ENCODE results near the gene MCM3AP. TPM values are rescaled to one million over a fixed set of nuclear protein-coding genes. Genes with fewer than 3 reads are reported as not detected.

Gene MCM3AP
- total and polyA plus RNA-seq, 4 donors = 15.5 to 58.1 (median 33.5) TPM

- no peak overlapping the region for H3K4me3 ChIP-seq (ENCODE audit: low read depth in 1 of 3, low read length in 3 of 3)
- H3K9me3 ChIP-seq (ENCODE audit: control insufficient read depth in 4 of 4, low read length in 3 of 4) = no peaks in the 10 kb centered on the region
- 82% methylated on average over 7 of the region's 7 CpGs for WGBS
- TF ChIP-seq EGR1 (IDR thresholded peaks at IDR 0.05; ENCODE audit: low read depth in 2 of 2) (no peak), HNF4G (IDR thresholded peaks at IDR 0.05) (no peak), FOXA1 (IDR thresholded peaks at IDR 0.05) (no peak), YY1 (IDR thresholded peaks at IDR 0.05) (no peak), SP1 (IDR thresholded peaks at IDR 0.05) (no peak), REST (IDR thresholded peaks at IDR 0.05) (no peak), RAD21 (IDR thresholded peaks at IDR 0.05) (no peak), MAX (IDR thresholded peaks at IDR 0.05) (no peak), GABPA (IDR thresholded peaks at IDR 0.05 in 1 of 2, conservative IDR thresholded peaks at IDR 0.05 in 1 of 2) (no peak), HNF4A (conservative IDR thresholded peaks at IDR 0.05) (no peak), JUND (IDR thresholded peaks at IDR 0.05) (no peak), TAF1 (conservative IDR thresholded peaks at IDR 0.05) (no peak), NR2F2 (IDR thresholded peaks at IDR 0.05) (no peak), RXRA (IDR thresholded peaks at IDR 0.05) (no peak), FOXA2 (IDR thresholded peaks at IDR 0.05) (no peak), ATF3 (IDR thresholded peaks at IDR 0.05) (no peak)
- TF ChIP-seq, protein P1, sequence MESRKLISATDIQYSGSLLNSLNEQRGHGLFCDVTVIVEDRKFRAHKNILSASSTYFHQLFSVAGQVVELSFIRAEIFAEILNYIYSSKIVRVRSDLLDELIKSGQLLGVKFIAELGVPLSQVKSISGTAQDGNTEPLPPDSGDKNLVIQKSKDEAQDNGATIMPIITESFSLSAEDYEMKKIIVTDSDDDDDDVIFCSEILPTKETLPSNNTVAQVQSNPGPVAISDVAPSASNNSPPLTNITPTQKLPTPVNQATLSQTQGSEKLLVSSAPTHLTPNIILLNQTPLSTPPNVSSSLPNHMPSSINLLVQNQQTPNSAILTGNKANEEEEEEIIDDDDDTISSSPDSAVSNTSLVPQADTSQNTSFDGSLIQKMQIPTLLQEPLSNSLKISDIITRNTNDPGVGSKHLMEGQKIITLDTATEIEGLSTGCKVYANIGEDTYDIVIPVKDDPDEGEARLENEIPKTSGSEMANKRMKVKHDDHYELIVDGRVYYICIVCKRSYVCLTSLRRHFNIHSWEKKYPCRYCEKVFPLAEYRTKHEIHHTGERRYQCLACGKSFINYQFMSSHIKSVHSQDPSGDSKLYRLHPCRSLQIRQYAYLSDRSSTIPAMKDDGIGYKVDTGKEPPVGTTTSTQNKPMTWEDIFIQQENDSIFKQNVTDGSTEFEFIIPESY (IDR thresholded peaks at IDR 0.05) = no peak
- TF ChIP-seq, protein P2, sequence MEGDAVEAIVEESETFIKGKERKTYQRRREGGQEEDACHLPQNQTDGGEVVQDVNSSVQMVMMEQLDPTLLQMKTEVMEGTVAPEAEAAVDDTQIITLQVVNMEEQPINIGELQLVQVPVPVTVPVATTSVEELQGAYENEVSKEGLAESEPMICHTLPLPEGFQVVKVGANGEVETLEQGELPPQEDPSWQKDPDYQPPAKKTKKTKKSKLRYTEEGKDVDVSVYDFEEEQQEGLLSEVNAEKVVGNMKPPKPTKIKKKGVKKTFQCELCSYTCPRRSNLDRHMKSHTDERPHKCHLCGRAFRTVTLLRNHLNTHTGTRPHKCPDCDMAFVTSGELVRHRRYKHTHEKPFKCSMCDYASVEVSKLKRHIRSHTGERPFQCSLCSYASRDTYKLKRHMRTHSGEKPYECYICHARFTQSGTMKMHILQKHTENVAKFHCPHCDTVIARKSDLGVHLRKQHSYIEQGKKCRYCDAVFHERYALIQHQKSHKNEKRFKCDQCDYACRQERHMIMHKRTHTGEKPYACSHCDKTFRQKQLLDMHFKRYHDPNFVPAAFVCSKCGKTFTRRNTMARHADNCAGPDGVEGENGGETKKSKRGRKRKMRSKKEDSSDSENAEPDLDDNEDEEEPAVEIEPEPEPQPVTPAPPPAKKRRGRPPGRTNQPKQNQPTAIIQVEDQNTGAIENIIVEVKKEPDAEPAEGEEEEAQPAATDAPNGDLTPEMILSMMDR (IDR thresholded peaks at IDR 0.05; ENCODE audit: low read depth, low read length, missing input control) = no peak
- H3K27ac ChIP-seq (ENCODE audit: low read depth in 1 of 2, low read length in 2 of 2) = no peak overlapping the region
- DNase-seq (ENCODE audit: low spot score) = no peak
- peaks cover 0 to 2% (median 0%) of the 10 kb centered on the region in 4 donors for H3K4me1 ChIP-seq (ENCODE audit: control insufficient read depth in 4 of 4, insufficient read depth in 4 of 4, low read length in 3 of 4)
- H3K27me3 ChIP-seq (ENCODE audit: control insufficient read depth in 4 of 4, insufficient read depth in 4 of 4, low read length in 3 of 4) = no peaks in the 10 kb centered on the region
- H3K9ac ChIP-seq (ENCODE audit: low read depth in 1 of 2, low read length in 2 of 2) = no peak overlapping the region
- H3K36me3 ChIP-seq (ENCODE audit: control insufficient read depth in 4 of 4, insufficient read depth in 3 of 4, low read depth in 1 of 4, low read length in 3 of 4) = peaks cover 0 to 15% (median 8%) of the 10 kb centered on the region in 4 donors
Observed at GRCh38 chr21:46185716-46186115, 99.7 kb downstream of the MCM3AP start.

Other genes with a start within 250 kb of the MCM3AP start
- 10 to 100 TPM; 39.1 to 44.3 TPM for gene COL6A2, start 187.5 kb downstream of the MCM3AP start, total RNA-seq
- 10 to 100 TPM in 1 of 2 donors, 1 to 10 TPM in 1; 5.8 to 80.8 TPM for gene COL6A2, start 187.5 kb downstream of the MCM3AP start, polyA plus RNA-seq
- 100 to 1,000 TPM; 168 to 178 TPM for gene FTCD, start 130.0 kb downstream of the MCM3AP start, total RNA-seq
- 100 to 1,000 TPM; 130 to 182 TPM for gene FTCD, start 130.0 kb downstream of the MCM3AP start, polyA plus RNA-seq
- 1 to 10 TPM in 1 of 2 donors, under 1 TPM in 1; 0.33 to 3.5 TPM for gene SPATC1L, start 101.2 kb downstream of the MCM3AP start, total RNA-seq
- 1 to 10 TPM in 1 of 2 donors, under 1 TPM in 1; 0.36 to 1.2 TPM for gene SPATC1L, start 101.2 kb downstream of the MCM3AP start, polyA plus RNA-seq
- gene LSS, start 56.8 kb downstream of the MCM3AP start, total RNA-seq = 100 to 1,000 TPM; 142 to 194 TPM
- 10 to 100 TPM; 27.6 to 36.7 TPM for gene LSS, start 56.8 kb downstream of the MCM3AP start, polyA plus RNA-seq
- 10 to 100 TPM in 1 of 2 donors, 1 to 10 TPM in 1; 6.3 to 11.3 TPM for gene YBEY, start 731 bp upstream of the MCM3AP start, total RNA-seq
- gene YBEY, start 731 bp upstream of the MCM3AP start, polyA plus RNA-seq = 10 to 100 TPM in 1 of 2 donors, 1 to 10 TPM in 1; 8.7 to 11.8 TPM
- gene C21orf58, start 38.3 kb upstream of the MCM3AP start, total RNA-seq = 10 to 100 TPM in 1 of 2 donors, under 1 TPM in 1; 0.75 to 17.7 TPM
- gene C21orf58, start 38.3 kb upstream of the MCM3AP start, polyA plus RNA-seq = under 1 TPM; 0.59 to 0.61 TPM
- gene PCNT, start 38.5 kb upstream of the MCM3AP start, total RNA-seq = 10 to 100 TPM; 22.5 to 36.8 TPM
- 1 to 10 TPM; 6.7 to 7.9 TPM for gene PCNT, start 38.5 kb upstream of the MCM3AP start, polyA plus RNA-seq
- gene DIP2A, start 173.3 kb upstream of the MCM3AP start, total RNA-seq = 10 to 100 TPM in 1 of 2 donors, 1 to 10 TPM in 1; 9.6 to 21.7 TPM
- gene DIP2A, start 173.3 kb upstream of the MCM3AP start, polyA plus RNA-seq = 1 to 10 TPM; 3.8 to 5.3 TPM

Data from liver (tissue), 9 donors.